ENCODE measurements around the gene TNN. TPM values are rescaled to one million over a fixed set of nuclear protein-coding genes. Genes with fewer than 3 reads are reported as not detected.
A peak's percentile ranks its signal among the peaks of the same experiment; 100 is the strongest.
"Not testable (repeated sequence)": the region's sequence is repeated elsewhere in the genome, so short reads cannot be mapped to it uniquely, and the experiment has no call there.

The TNN gene
- total RNA-seq, 6 experiments from 2014 or later, result 0.18 to 0.67 (median 0.41) TPM

DNA sequence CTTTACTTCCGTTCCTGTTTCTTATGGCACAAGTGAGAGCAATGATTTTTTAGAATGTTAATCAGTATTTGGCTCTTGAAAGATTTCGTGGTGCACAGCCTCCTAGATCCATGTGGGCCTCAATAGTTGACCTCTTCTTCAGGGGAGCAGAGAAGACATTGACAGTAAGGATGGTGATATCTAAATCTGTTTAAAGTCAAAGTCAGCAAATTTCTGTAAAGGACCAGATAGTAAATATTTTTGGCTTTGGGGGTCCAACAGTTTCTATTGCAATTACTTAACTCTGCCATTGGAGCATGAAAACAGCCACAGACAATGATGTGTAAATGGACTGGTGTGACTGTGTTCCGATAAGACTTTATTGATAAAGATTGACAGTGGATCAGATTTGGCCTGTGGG, 27.4 kb downstream of the TNN start:
- Histone ChIP-seq H3K4me3 (no peak overlapping the region), H3K4me1 (no peaks in the 10 kb centered on the region), H3K27me3 (no peaks in the 10 kb centered on the region), H3K9me3 (no peaks in the 10 kb centered on the region), H3K36me3 (no peaks in the 10 kb centered on the region), H3K27ac (no peak overlapping the region)
- 83% methylated on average over 3 of the region's 3 CpGs for WGBS (ENCODE audit: insufficient coverage, low coverage, low lambda C conversion rate, missing lambda C conversion rate)
- ATAC-seq, result no peak
- no peak for DNase-seq
- intact Hi-C loops (cut with DNase I), result no loop called here
- no peak for TF ChIP-seq POLR2A (IDR thresholded peaks at IDR 0.05)
- TF ChIP-seq, protein P1, sequence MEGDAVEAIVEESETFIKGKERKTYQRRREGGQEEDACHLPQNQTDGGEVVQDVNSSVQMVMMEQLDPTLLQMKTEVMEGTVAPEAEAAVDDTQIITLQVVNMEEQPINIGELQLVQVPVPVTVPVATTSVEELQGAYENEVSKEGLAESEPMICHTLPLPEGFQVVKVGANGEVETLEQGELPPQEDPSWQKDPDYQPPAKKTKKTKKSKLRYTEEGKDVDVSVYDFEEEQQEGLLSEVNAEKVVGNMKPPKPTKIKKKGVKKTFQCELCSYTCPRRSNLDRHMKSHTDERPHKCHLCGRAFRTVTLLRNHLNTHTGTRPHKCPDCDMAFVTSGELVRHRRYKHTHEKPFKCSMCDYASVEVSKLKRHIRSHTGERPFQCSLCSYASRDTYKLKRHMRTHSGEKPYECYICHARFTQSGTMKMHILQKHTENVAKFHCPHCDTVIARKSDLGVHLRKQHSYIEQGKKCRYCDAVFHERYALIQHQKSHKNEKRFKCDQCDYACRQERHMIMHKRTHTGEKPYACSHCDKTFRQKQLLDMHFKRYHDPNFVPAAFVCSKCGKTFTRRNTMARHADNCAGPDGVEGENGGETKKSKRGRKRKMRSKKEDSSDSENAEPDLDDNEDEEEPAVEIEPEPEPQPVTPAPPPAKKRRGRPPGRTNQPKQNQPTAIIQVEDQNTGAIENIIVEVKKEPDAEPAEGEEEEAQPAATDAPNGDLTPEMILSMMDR (IDR thresholded peaks at IDR 0.05), result no peak

DNA sequence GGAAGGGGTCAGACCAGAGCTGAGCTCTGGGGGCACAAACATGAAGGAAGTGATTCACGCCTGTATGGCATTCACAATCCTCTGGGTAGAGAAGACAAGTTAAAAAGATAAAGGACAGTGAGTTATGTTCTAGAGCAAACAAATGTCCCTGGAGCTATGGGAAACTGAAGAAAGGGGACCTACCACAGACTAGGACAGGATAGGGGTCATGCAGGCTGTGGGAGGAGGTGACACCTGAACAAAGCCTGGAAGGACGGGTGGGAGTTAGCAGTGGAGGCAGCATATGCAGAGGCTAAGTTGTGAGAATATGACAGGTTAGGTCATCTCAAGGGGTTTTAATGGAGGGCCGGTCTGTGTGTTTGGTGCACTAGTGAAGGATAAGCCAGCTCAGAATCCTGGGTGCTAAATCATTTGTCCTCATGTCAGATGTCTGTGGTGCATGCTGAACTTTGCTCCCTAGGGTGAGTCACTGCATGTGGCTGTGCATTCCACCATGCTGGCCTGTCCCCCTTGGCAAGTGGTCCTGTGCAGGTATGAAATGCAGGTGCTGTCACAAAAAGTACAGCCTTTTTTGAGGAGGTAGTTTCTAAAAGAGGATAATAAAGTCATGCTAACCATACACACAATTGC, 28.5 kb downstream of the TNN start:
- Histone ChIP-seq H3K9me3 (no peaks in the 10 kb centered on the region), H3K27ac (no peak overlapping the region), H3K4me3 (no peak overlapping the region), H3K36me3 (no peaks in the 10 kb centered on the region), H3K4me1 (no peaks in the 10 kb centered on the region), H3K27me3 (no peaks in the 10 kb centered on the region)
- TF ChIP-seq, protein P1 (IDR thresholded peaks at IDR 0.05), result no peak
- no peak for TF ChIP-seq POLR2A (IDR thresholded peaks at IDR 0.05)
- peak; percentile 28 to 99 (median 66) for ATAC-seq
- DNase-seq, result peak in 1 of 3 donors; percentile 48
- intact Hi-C loops (cut with DNase I), result no loop called here
- 83% methylated on average over 2 of the region's 3 CpGs for WGBS (ENCODE audit: insufficient coverage, low coverage, low lambda C conversion rate, missing lambda C conversion rate)

DNA sequence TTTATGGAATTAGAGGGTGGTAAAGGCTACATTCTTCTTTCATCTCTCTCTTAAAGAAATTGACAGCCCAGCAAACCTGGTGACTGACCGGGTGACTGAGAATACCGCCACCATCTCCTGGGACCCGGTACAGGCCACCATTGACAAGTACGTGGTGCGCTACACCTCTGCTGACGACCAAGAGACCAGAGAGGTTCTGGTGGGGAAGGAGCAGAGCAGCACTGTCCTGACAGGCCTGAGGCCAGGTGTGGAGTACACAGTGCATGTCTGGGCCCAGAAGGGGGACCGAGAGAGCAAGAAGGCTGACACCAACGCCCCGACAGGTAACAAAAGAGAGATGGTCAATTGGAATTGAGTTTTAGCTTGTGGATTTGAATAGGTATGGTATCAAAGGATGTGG, 29.7 kb downstream of the TNN start:
- Histone ChIP-seq H3K27ac (no peak overlapping the region), H3K9me3 (no peaks in the 10 kb centered on the region), H3K4me1 (no peaks in the 10 kb centered on the region), H3K4me3 (no peak overlapping the region), H3K36me3 (no peaks in the 10 kb centered on the region), H3K27me3 (no peaks in the 10 kb centered on the region)
- TF ChIP-seq POLR2A (IDR thresholded peaks at IDR 0.05), result no peak
- DNase-seq, result no peak
- intact Hi-C loops (cut with DNase I), result no loop called here
- peak in 1 of 4 donors; percentile 12 for ATAC-seq
- WGBS (ENCODE audit: insufficient coverage, low coverage, low lambda C conversion rate, missing lambda C conversion rate), result 81% methylated on average over 8 of the region's 9 CpGs

DNA sequence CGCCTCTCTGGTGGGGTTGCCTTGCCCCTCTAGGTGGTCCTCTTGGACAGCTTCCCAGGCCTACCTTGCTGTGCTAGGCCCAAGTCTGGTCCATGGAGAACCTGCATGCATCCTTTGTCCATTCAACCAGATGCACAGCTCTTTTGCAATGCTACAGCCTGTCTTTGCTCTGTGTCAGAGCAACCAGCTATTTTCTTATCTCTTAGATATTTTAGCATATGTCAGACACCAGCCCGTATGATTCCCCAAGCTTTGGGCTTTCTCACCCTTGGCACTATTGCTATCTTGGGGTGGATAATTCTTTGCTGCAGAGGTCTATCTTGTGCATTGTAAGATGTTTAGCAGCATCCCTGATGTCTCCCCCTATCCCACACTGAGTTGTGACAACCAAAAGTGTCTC, 32.3 kb downstream of the TNN start:
- Histone ChIP-seq H3K4me3 (no peak overlapping the region), H3K27ac (no peak overlapping the region), H3K9me3 (no peaks in the 10 kb centered on the region), H3K36me3 (no peaks in the 10 kb centered on the region), H3K27me3 (no peaks in the 10 kb centered on the region), H3K4me1 (no peaks in the 10 kb centered on the region)
- DNase-seq (no peak), ATAC-seq (no peak)
- intact Hi-C loops (cut with DNase I), result no loop called here
- no peak for TF ChIP-seq POLR2A (IDR thresholded peaks at IDR 0.05)
- TF ChIP-seq, protein P1 (IDR thresholded peaks at IDR 0.05), result no peak
- WGBS (ENCODE audit: insufficient coverage, low coverage, low lambda C conversion rate, missing lambda C conversion rate), result 65% methylated on average over 2 of the region's 2 CpGs

DNA sequence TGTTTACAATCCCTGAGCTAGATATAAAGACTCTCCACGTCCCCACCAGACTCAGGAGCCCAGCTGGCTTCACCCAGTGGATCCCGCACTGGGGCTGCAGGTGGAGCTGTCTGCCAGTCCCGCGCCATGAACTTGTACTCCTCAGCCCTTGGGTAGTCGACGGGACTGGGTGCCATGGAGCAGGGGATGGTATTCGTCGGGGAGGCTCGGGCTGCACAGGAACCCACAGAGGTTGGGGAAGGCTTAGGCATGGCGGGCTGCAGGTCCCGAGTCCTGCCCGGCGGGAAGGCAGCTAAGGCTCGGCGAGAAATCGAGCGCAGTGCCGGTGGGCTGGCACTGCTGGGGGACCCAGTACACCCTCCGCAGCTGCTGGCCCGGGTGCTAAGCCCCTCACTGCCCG, 34.5 kb downstream of the TNN start:
- intact Hi-C loops (cut with DNase I); H3K4me1 ChIP-seq; ATAC-seq; H3K36me3 ChIP-seq; H3K4me3 ChIP-seq; DNase-seq; H3K9me3 ChIP-seq; H3K27ac ChIP-seq; H3K27me3 ChIP-seq: not testable (repeated sequence)
- WGBS (ENCODE audit: insufficient coverage, low coverage, low lambda C conversion rate, missing lambda C conversion rate), result no CpG with 5 or more reads among the region's 21 CpGs

DNA sequence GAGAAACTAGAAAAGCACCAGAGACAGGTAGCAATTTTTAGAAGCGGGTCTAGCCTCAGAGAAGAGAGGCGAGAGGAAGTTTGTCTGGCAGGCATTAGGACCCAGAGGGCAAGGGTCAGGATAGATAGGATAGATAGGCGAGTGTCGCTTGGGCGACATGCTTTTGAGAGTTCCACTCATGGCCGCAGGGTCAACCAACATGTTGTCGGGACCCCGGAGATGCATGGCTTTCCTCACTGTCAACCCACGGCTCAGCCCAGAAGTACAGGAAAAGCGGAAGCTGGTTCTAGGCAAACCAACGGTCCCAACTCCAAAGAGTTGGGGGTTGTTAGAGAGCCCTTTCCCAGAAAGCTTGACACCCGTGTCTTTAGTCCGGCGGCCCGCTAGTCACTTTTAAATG, 38.9 kb downstream of the TNN start:
- intact Hi-C loops (cut with DNase I); ATAC-seq: not testable (repeated sequence)

DNA sequence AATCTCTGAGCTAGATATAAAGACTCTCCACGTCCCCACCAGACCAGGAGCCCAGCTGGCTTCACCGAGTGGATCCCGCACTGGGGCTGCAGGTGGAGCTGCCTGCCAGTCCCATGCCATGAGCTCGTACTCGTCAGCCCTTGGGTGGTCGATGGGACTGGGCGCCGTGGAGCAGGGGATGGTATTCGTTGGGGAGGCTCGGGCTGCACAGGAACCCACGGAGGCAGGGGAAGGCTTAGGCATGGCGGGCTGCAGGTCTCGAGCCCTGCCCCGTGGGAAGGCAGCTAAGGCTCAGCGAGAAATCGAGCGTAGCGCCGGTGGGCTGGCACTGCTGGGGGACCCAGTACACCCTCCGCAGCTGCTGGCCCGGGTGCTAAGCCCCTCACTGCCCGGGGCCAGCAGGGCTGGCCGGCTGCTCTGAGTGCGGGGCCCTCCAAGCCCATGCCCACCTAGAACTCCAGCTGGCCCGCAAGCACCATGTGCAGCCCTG, 40.7 kb downstream of the TNN start:
- ATAC-seq, result not testable (repeated sequence)

More for the DNA sequence above, 38.9 kb downstream of the TNN start:
- H3K36me3 ChIP-seq, DNase-seq, H3K27ac ChIP-seq, H3K4me3 ChIP-seq, H3K4me1 ChIP-seq, H3K27me3 ChIP-seq, H3K9me3 ChIP-seq: not testable (repeated sequence)
- 71% methylated on average over 3 of the region's 15 CpGs for WGBS (ENCODE audit: insufficient coverage, low coverage, low lambda C conversion rate, missing lambda C conversion rate)

More for the DNA sequence above, 40.7 kb downstream of the TNN start:
- H3K27me3 ChIP-seq; intact Hi-C loops (cut with DNase I); DNase-seq; H3K4me1 ChIP-seq; H3K4me3 ChIP-seq; H3K9me3 ChIP-seq; H3K27ac ChIP-seq; H3K36me3 ChIP-seq: not testable (repeated sequence)
- WGBS (ENCODE audit: insufficient coverage, low coverage, low lambda C conversion rate, missing lambda C conversion rate), result 90% methylated on average over 4 of the region's 25 CpGs
